DND-41 (cell line): ENCODE data around the gene PPP2R5E.

Experiments
- ATAC-seq: fragments of 200-7000 bp; cut with Tn5 transposase; 3 replicates; pipeline ENCODE4 v1.9.1; 2021; ENCODE audit warnings: low read depth; ENCODE audit not compliant: insufficient read depth
- DNase-seq: peaks from one replicate; pipeline ENCODE4 v3.0.0-alpha.2; 2020
- H2AFZ ChIP-seq: 2 replicates; pipeline ENCODE4 v1.6.0; 2012; ENCODE audit warnings: low read depth, low read length
- H3K27ac ChIP-seq: 2 replicates; pipeline ENCODE4 v1.5.1; 2012; ENCODE audit warnings: low read length, inconsistent platforms
- H3K27me3 ChIP-seq: fragments of 200-600 bp; sonication (generic); 2 replicates; pipeline ENCODE4 v1.6.0; 2012; ENCODE audit warnings: low read length, mild to moderate bottlenecking, inconsistent platforms; ENCODE audit not compliant: insufficient read depth, poor library complexity
- H3K36me3 ChIP-seq: 2 replicates; pipeline ENCODE4 v1.5.1; 2012; ENCODE audit warnings: low read length, inconsistent platforms; ENCODE audit not compliant: insufficient read depth
- H3K4me1 ChIP-seq: 2 replicates; pipeline ENCODE4 v1.5.1; 2012; ENCODE audit warnings: mild to moderate bottlenecking, low read length; ENCODE audit not compliant: insufficient read depth
- H3K4me2 ChIP-seq: 2 replicates; pipeline ENCODE4 v1.6.0; 2012; ENCODE audit warnings: mild to moderate bottlenecking, moderate library complexity, low read length, inconsistent platforms; ENCODE audit not compliant: insufficient read depth
- H3K4me3 ChIP-seq, 2 experiments: fragments of 200-600 bp in 1 of 2; shearing (Covaris generic) in 1 of 2; 2 replicates each; pipeline ENCODE4 v1.5.1; 2012 to 2016; ENCODE audit warnings: inconsistent platforms in 2 of 2, low read length in 2 of 2, mild to moderate bottlenecking in 2 of 2, low read depth in 1 of 2, moderate library complexity in 1 of 2
- H3K79me2 ChIP-seq: 2 replicates; pipeline ENCODE4 v1.6.0; 2012; ENCODE audit warnings: low read length, inconsistent platforms; ENCODE audit not compliant: insufficient read depth
- H3K9ac ChIP-seq: 2 replicates; pipeline ENCODE4 v1.6.0; 2012; ENCODE audit warnings: low read depth, mild to moderate bottlenecking, inconsistent platforms, low read length, moderate library complexity
- H3K9me3 ChIP-seq: 2 replicates; pipeline ENCODE4 v1.5.1; 2012; ENCODE audit warnings: low read length, moderate library complexity, mild to moderate bottlenecking, inconsistent platforms; ENCODE audit not compliant: insufficient read depth, severe bottlenecking
- H4K20me1 ChIP-seq: 2 replicates; pipeline ENCODE4 v1.6.0; 2012; ENCODE audit warnings: low read length; ENCODE audit not compliant: insufficient read depth
- CTCF ChIP-seq: IDR thresholded peaks from 2 replicates; pipeline ENCODE4 v1.5.1; 2012; ENCODE audit warnings: borderline replicate concordance, low read length, moderate library complexity, mild to moderate bottlenecking; ENCODE audit not compliant: poor library complexity, severe bottlenecking; ENCODE audit errors: extremely low read depth
- EZH2 ChIP-seq: IDR thresholded peaks from 3 replicates; pipeline ENCODE4 v1.6.1; 2012; ENCODE audit warnings: borderline replicate concordance, low read depth, mild to moderate bottlenecking, moderate library complexity, low read length, inconsistent platforms; ENCODE audit not compliant: severe bottlenecking

Gene PPP2R5E

GRCh38 chr14:63499701-63500250 is 43.4 kb downstream of the PPP2R5E start:
- no peak overlapping the region for H3K27ac ChIP-seq
- no peak overlapping the region for H2AFZ ChIP-seq
- H3K4me2 ChIP-seq, result no peak overlapping the region
- no peaks in the 10 kb centered on the region for H3K4me1 ChIP-seq
- no peak overlapping the region for H3K4me3 ChIP-seq
- peaks cover 86% of the 10 kb centered on the region for H3K79me2 ChIP-seq
- ATAC-seq (no peak), DNase-seq (no peak)
- H3K27me3 ChIP-seq, result no peaks in the 10 kb centered on the region
- H3K9me3 ChIP-seq, result no peaks in the 10 kb centered on the region
- no peak for TF ChIP-seq EZH2
- TF ChIP-seq CTCF, result no peak
- no peak overlapping the region for H3K9ac ChIP-seq
- peaks cover 20% of the 10 kb centered on the region; the same call in 1 of the 2 replicates for H4K20me1 ChIP-seq
- H3K36me3 ChIP-seq, result peaks cover 6% of the 10 kb centered on the region; the same call in 1 of the 2 replicates

DNA sequence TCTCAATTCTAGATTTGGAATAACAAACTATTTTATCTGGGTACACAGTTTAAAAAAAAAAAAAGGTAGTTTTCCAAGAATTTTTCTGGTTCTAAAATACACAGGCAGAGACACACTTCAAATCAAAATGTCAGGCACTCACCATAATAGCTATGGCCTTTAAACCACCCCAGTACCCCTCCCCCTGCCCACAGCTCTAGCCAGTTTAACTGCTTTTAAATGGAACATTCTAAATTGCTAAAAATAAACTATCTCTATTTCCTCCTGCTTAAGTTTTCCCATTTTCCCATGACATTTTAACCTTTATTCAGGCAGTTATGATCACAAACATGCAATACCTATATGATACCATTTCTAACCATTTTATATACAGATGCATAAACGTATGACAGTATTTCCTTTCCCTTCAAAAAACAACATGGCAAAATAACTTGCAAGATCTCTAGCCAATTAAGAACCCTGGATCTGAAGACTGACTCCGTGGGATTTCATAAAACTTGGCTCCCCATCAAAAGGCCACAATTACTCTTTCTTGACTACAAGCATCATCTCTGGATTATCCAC is 46.3 kb downstream of the PPP2R5E start:
- H2AFZ ChIP-seq, result no peak overlapping the region
- DNase-seq, result no peak
- H3K4me2 ChIP-seq, result no peak overlapping the region
- H3K9me3 ChIP-seq, result no peaks in the 10 kb centered on the region
- no peaks in the 10 kb centered on the region for H3K4me1 ChIP-seq
- H3K36me3 ChIP-seq, result peaks cover 4% of the 10 kb centered on the region; the same call in 1 of the 2 replicates
- no peak overlapping the region for H3K27ac ChIP-seq
- peaks cover 20% of the 10 kb centered on the region for H4K20me1 ChIP-seq
- peaks cover 87% of the 10 kb centered on the region for H3K79me2 ChIP-seq
- H3K9ac ChIP-seq, result no peak overlapping the region
- H3K27me3 ChIP-seq, result no peaks in the 10 kb centered on the region
- no peak for ATAC-seq
- H3K4me3 ChIP-seq, result no peak overlapping the region
- TF ChIP-seq CTCF (no peak), EZH2 (no peak)

GRCh38 chr14:63493246-63493645 is 49.9 kb downstream of the PPP2R5E start:
- Histone ChIP-seq H4K20me1 (peaks cover 23% of the 10 kb centered on the region), H3K4me3 (no peak overlapping the region), H3K9me3 (no peaks in the 10 kb centered on the region), H2AFZ (no peak overlapping the region), H3K79me2 (peaks cover 90% of the 10 kb centered on the region), H3K27me3 (no peaks in the 10 kb centered on the region), H3K36me3 (no peaks in the 10 kb centered on the region), H3K9ac (no peak overlapping the region), H3K4me2 (no peak overlapping the region), H3K4me1 (no peaks in the 10 kb centered on the region), H3K27ac (no peak overlapping the region)
- DNase-seq (no peak), ATAC-seq (no peak)
- no peak for TF ChIP-seq EZH2
- TF ChIP-seq CTCF, result peak; percentile 18
